SK-N-SH (cell line): ENCODE data around the gene EGFLAM.

Experiments used
- EZH2phosphoT487 ChIP-seq: fragments of 200-600 bp; sonication (generic); IDR thresholded peaks from 2 replicates; pipeline ENCODE4 v1.6.1; 2017; ENCODE audit warnings: low read depth, mixed run types, mild to moderate bottlenecking, antibody characterized with exemption, moderate library complexity, borderline replicate concordance
- GATA2 ChIP-seq: sonication (generic); formaldehyde crosslinking; IDR thresholded peaks from 2 replicates; pipeline ENCODE4 v1.5.0; 2020; ENCODE audit warnings: mild to moderate bottlenecking, missing genetic modification reagents
- POLR2AphosphoS5 ChIP-seq: IDR thresholded peaks from 2 replicates; pipeline ENCODE4 v1.6.1; 2012; ENCODE audit warnings: low read depth, low read length
- RCOR1 ChIP-seq: fragments of 150-350 bp; IDR thresholded peaks from 2 replicates; pipeline ENCODE4 v1.6.1; 2017; ENCODE audit warnings: antibody characterized with exemption, low read length
- TF ChIP-seq, protein P1 (sequence below): fragments of 200-600 bp; sonication (generic); IDR thresholded peaks from 2 replicates; pipeline ENCODE4 v1.6.1; 2017; ENCODE audit warnings: antibody characterized with exemption, mild to moderate bottlenecking, moderate library complexity
- TF ChIP-seq, protein P2 (sequence below): IDR thresholded peaks from 2 replicates; pipeline ENCODE4 v1.4.0; 2012; ENCODE audit warnings: low read depth, borderline replicate concordance

DNA sequence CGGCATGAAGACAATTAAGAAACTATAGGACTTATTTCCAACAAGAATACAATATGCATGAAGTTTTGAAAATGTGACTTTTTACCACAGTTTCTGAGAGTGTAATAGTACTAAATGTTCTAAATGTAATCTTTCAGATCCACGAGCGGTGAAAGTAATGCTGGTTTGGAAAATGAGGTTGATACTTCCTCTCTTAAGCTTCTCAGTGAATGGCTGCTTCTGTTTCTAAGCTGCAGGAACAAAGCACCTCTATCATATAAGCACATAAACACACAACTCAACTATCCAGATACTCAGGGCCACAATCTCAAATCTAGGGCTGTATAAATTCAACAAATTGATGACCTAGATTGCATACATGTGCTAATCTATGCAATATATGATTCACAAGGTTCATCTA lies 219.8 kb downstream of the EGFLAM start:
- TF ChIP-seq POLR2AphosphoS5 (no peak), EZH2phosphoT487 (no peak), GATA2 (CRISPR knock-in tag) (no peak), RCOR1 (no peak)
- TF ChIP-seq, protein P1, sequence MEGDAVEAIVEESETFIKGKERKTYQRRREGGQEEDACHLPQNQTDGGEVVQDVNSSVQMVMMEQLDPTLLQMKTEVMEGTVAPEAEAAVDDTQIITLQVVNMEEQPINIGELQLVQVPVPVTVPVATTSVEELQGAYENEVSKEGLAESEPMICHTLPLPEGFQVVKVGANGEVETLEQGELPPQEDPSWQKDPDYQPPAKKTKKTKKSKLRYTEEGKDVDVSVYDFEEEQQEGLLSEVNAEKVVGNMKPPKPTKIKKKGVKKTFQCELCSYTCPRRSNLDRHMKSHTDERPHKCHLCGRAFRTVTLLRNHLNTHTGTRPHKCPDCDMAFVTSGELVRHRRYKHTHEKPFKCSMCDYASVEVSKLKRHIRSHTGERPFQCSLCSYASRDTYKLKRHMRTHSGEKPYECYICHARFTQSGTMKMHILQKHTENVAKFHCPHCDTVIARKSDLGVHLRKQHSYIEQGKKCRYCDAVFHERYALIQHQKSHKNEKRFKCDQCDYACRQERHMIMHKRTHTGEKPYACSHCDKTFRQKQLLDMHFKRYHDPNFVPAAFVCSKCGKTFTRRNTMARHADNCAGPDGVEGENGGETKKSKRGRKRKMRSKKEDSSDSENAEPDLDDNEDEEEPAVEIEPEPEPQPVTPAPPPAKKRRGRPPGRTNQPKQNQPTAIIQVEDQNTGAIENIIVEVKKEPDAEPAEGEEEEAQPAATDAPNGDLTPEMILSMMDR = no peak
- TF ChIP-seq, protein P2, sequence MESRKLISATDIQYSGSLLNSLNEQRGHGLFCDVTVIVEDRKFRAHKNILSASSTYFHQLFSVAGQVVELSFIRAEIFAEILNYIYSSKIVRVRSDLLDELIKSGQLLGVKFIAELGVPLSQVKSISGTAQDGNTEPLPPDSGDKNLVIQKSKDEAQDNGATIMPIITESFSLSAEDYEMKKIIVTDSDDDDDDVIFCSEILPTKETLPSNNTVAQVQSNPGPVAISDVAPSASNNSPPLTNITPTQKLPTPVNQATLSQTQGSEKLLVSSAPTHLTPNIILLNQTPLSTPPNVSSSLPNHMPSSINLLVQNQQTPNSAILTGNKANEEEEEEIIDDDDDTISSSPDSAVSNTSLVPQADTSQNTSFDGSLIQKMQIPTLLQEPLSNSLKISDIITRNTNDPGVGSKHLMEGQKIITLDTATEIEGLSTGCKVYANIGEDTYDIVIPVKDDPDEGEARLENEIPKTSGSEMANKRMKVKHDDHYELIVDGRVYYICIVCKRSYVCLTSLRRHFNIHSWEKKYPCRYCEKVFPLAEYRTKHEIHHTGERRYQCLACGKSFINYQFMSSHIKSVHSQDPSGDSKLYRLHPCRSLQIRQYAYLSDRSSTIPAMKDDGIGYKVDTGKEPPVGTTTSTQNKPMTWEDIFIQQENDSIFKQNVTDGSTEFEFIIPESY = no peak
